Stimulated activated CD4-positive, alpha-beta T cell treated with anti-CD3 and anti-CD28 coated beads, Interleukin-12 subunit alpha, Interleukin-12 subunit beta, amount 100 ng/mL, for 24 hours (primary cell): Measurements from ENCODE around the gene MRPL22.
"Not testable (repeated sequence)": the region's sequence is repeated elsewhere in the genome, so short reads cannot be mapped to it uniquely, and the experiment has no call there.

ENCODE experiments used
- DNase-seq, 2 experiments: peaks; one replicate each; pipeline ENCODE4 v3.0.0-alpha.2; 2020; ENCODE audit warnings: low read depth in 2 of 2

The MRPL22 gene

DNA sequence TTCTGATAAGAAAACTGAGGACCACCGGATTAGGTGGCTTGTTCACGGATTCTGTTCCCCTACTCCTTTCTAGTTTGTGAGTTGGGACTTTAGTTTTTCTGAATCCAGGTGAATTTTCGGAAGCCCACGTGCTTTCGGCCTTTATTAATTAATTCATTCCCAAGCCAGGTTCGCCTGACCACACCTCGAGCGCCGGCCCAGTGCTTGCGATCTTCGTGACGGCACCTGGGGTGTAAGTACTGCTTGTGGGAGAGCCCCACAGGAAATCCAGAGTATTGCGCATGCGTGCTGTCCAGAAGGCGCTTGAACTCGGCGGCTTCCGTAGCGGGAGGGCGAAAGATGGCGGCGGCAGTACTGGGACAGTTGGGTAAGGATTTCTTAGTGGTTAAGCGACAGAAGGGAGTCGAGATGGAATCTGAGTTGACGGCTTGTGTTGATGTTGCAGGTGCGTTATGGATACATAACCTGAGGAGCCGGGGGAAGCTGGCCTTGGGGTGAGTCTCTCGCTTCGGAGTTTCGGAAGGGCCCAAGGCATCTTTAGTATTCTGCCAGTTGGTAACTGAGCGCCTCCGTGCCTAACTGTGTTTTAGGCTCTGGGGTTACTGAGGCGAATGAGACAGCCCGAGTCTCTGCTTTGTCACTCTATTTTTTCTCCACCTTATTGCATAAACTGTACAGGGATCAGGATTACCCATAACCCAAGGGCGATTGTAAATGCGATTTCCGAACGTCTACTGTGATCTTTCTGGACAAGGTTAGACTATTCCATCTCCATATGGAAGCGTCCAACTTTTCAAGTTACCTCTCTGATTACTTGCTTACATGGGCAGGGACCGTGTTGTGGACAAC, at the start of gene MRPL22:
MRPL22 (plus strand) TSS at position 302 of the 849 bp plus-strand sequence; CDS start at position 340, 38 bp downstream.
- peak; percentile 91 to 94 for DNase-seq

DNA sequence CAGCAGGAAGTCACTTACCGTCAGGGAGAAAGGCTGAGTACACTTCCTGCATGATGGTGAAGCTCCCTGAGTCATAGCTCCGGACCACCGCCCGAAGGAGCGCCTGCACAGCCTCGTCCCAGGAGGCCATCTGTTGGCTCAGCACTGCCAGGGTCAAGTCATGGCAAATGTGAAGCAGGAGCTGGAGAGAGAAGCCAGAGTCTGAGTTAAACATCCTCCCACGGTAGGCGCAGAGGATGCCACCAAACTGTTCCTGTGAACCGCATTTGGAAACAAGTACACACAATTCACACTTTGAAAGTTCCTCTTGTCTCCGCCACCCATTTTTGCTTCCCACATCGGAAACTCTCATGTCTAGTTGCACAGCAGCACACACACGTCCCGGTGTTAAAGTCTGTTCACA, 48.5 kb upstream of the MRPL22 start:
- DNase-seq = no peak

DNA sequence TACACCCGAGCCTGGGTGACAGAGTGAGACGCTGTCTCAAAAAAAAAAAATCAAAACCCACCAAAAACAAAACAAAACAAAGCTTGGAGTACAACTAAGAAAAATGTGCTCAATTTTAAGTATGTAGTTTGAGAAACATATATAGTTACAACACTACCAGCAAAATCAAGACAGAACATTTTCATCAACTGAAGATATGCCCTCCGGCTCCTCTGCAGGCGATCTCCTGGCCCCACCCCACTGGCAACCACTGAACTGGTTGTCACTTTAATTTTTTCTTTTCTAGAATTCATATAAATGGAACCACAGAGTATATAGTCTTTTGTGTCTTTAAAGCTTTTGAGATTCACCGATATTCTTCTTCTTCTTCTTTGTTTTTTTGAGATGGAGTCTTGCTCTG, 47.5 kb upstream of the MRPL22 start:
- DNase-seq = no peak

DNA sequence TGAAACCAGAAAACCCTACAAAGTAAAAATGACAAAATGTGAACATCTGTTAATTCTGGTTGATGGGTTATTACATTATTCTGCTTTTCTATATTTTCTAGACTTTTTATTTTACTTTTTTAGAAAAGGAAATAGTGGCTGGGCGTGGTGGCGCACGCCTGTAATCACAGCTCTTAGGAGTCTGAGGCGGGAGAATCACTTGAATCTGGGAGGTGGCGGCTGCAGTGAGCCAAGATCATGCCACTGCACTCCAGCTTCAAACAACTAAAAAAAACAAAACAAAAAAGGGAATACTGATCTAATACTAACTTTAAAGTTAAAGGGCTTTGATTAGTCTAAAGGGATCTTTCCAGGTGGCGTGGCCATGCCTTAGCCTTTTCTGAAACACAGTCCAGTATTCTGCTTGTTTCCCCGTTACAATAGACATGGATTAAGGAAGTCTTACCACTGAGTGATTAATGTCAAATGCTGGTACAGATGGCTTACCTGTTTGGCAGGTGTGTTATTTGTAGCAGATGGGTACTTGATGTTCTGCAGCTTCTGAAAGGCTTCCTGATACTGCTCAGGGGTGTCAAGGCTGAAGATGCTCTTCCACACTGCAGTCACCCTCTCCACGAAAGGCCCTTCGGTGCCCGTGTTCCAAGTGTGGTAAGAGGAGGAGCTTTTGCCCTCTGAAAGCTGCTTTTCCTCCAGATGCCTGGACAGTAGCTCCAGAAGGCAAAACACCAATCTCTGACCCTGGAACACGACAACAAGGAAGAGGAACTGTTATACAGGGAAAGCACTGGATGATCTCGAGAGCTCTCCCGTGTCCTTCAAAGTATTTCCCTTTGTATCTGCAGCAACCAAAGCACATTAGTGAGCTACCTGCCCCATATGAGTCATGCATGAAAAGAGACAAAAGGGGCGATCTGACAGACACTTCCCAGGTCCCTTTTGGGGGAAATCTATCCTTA, 45.0 kb upstream of the MRPL22 start:
- no peak for DNase-seq

DNA sequence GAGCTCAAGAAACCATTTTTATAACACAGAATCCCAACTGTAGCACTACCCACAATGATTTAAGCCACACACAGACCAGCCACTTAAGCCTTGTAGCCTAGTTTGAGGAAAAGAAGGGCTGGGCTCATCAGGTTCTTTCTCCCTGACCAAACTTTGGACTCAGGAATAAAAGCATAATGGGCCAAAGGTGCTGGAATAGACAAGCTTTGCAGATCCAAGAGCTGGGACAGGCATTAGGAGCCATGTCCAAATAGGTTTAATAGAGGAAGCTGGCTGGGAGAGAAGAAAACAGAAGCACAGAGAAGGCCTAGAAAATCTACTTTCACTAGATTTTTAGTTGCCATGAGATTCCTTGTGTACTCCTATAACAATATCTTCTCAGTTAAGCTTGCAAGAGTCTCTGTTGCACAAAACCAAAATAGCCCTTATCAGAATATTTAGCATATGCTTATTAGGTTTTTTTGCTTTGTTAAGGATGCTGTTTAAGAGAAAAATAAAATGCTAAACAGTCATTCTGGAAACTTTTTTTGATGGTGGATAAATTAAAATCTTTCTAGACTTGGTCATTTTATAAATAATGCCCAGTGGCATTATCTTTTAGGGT, 44.2 kb upstream of the MRPL22 start:
- DNase-seq = no peak

DNA sequence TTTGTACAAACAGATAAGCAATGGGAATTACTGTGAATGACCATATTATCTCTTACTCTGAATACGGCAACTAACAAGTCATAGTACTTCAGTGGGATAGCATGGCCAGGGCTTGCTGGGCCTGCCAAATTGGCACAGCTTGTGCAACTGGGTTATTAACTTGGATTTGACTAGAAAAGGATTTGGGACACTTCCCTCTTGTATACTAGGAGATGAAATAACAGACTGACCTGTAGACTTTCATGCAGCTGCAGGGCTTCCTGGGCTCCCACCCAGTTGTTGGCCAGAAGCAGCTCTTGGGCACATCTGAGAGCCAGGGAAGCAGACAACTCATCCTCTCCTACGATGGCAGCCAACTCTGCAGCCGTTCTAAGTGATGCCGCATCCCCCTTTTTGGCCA, 42.7 kb upstream of the MRPL22 start:
- no peak for DNase-seq

DNA sequence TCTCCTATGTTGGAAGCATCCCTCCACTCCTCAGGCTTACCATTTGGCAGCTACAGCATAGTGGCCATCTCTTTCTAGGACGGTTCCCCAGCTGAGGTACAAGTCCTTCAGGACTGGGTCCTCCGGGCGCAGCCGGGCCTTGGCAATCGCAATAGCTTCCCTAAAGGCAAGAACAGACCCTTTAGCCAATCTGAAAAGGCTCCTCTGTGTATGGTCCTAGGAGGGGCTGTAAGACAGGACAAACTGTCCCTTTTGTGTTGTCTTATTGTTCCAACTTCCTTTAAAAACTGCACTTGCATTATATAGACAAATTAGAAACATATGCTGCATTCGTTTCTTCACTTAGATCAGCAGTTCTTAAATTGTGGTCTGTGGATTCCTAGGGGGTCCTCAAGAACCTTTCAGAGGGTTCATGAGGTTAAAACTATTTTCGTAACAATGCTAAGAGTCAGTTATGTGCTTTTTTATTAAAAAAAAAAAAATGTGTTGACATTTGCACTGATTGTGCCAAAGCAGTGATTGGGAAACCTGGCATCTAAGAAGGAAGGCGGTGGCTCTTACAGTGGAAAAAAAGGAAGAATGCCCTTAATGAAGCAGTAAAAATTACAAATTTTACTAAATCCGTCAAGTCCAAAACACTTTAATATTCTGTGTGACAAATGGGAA, 41.6 kb upstream of the MRPL22 start:
- DNase-seq = no peak

DNA sequence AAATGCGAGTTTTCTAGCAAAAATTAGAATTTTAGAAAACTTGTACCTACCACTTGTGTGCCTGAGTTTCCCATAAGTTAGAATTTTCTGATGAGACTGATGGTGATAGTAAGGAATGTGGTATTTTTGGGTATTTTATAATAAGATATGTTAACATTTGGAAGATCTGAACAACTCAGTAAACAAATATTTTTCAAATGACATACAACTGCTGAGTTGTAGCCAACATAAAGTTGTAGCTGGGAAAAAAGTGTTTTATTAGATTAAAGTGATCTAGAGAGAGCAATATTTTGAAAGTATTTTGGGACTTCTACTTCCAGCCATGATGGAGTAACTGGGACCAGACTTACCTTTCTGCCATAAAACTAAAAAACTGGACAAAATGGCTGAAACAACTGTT, 40.8 kb upstream of the MRPL22 start:
- DNase-seq = no peak

DNA sequence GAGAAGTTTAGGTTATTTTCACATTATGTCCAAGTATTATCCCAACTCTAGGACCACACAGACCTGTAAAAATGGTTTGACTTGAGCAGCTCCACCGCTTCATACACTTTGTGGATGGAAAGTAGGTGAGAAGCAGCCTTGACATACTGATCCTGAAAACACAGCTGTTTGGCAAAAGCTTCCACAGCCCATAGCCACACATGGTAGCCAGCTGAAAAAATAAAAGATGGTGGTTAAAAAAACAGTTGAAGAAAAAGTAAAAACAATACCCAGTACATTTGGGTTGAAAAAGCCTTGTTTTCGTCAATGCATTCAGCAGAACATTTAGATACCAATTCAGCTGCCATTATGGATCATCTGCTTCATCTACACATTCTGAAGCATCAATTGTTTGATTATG, 39.6 kb upstream of the MRPL22 start:
- no peak for DNase-seq

DNA sequence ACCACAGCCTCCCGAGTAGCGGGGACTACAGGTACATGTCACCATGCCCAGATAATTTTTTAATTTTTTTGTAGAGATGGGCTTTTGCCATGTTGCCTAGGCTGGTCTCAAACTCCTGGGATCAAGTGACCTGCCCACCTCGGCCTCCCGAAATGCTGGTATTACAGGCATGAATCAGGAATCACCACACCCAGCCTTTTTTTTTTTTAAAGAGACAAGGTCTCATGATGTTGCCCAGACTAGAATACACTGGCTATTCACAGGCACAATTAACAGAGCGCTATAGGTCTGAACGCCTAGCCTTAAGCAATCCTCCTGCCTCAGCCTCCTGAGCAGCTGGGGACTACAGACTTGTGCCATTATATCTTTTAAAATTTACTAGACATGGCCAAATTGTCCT, 39.0 kb upstream of the MRPL22 start:
- no peak for DNase-seq

DNA sequence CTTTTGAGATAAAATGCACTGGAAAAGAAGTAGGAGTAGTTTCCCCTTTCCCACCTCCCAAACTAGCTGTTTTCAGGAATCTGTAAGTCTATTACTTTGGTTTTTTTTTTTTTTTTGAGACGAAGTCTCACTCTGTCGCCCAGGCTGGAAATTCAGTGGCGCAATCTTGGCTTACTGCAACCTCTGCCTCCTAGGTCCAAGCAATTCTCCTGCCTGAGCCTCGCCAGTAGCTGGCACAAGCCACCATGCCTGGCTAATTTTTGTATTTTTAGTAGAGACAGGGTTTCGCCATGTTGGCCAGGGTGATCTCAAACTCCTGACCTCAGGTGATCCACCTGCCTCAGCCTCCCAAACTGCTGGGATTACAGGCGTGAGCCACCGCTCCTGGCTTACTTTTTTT, 35.3 kb upstream of the MRPL22 start:
- DNase-seq = not testable (repeated sequence)

DNA sequence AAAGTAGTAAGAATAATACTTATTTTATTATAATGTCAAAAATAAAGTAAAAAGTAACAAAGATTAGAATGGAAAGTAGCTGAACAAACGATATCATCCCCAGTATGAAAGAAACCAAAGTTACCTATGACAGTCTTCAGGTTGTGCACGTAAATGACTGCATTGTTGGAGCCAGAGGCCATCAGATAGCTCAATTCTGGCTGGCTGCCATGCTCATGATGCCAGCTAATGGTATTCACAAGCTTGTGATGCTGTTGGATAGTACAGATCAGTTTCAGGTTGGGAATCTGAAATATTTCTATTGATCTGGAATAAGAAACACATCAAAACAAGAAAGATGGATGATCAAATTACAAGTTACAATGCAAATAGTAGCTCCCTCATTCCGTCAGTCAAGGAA, 24.0 kb upstream of the MRPL22 start:
- no peak for DNase-seq

DNA sequence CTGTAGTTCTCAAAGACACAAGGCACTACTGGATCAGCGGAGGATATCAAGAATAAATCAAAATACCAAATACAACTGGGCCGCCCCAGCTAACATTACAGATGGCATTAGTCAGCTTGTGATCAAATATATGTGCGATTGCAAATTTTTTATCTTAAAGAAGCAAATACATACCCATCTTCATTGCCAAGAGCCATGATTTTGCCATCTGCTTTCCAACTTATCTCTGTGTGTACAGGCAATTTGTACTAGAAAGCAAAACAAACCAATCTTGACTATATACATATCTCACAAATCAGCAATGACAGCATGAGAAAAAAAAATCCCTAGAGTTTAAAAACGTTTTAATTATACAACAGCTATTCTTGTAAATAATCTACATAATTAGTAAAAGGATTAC, 23.1 kb upstream of the MRPL22 start:
- DNase-seq = no peak

DNA sequence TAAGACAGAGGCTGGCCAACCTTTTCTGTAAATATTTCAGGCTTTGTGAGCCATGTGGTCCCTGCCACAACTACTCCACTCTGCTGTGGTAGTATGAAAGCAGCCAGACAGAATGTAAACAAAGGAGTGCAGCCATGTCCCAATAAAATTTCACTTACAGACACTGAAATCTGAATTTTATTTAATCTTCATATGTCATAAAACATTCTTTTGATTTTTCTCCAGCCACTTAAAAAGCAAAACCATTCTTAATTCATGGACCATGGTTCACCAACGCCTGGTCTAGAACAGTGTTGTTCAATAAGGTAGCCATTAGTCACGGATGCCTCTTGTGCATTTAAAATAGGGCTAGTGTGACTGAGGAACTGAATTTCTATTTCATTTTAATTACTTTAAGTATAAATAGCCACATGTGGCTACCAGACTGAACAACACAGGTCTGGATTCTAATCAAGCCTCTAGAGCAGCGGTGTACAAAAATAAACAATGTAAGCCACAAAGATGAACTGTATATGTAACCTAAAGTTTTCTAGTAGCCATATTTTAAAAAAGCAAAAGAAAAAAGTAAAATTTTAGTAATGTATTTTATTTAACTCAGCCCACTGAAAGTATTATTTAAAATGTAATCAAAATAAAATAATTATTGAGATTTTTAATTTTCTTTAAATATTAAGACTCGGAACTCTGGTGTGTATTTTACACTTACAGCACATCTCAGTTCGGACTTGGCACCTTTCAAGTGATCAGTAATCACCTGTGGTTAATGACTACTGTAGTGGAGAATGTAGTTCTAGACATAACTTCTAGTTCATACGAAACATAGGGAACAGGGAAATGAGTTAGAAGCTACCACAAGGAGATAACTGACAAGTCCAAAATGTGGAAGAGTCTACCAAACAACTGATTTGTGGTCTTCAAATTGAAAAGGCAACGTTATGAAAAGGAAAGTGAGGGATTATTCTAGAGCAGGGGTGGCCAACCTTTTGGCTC, 17.1 kb upstream of the MRPL22 start:
- no peak for DNase-seq

DNA sequence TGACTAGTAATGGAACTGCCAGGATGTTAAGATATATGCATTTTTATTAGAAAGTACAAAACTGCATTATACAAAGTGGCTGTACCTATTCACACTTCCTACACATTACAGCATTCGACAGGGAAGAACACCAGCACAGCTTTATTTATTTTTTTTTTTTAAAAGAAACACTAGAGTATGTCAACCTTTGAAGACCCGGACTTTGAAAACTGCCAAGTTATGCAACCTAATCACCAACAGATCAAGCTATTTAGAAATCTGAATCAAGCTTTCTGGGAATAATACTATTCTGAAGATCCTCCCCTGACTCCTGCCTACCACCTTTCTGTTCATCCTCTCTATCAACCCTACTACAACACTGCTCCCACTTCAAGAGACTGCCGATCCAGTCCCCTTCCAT, 7.3 kb upstream of the MRPL22 start:
- DNase-seq = no peak

DNA sequence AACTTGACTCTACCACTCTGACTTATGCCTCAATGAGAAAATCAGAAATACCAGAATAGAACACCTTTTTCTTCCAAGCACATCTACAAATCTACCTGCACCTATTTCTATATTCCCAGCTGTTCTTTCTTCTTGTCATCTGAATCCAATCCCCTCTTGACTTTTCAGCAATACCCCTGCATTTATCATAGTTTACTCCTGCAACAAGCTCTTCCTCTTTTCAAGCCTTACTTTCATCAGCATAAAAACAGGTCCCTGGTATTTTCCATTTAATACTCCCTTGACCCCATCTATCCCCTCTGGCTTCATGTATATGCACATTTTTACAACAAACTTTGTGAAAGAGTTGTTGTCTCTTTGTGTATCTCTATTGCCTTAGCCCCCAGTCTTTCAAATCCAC, 6.0 kb upstream of the MRPL22 start:
- DNase-seq = no peak

DNA sequence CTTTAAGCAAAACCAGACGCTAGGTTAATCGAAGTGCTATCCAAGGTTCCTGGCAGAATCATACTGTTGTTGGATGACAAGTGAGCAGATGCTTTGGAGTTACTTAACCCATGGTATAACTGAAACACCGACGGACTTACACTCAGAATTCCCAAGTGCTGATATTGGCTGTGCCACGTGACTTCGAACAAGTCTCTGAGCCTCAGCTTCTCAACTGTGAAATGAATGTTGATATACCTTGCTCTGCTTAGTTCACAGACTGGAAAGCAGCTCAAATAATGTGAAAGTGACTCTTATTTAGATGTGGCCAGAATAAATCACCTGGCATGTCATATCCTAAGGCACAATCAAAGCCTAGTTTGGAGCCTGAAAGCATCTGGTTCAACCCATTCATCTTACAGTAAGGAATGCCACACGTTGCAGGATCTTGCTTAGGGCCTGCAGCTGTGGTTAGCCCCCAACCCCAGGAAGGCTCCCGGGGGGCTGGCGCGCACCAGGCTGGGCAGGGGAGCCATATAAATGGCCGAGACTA, 3.6 kb upstream of the MRPL22 start:
- no peak for DNase-seq

DNA sequence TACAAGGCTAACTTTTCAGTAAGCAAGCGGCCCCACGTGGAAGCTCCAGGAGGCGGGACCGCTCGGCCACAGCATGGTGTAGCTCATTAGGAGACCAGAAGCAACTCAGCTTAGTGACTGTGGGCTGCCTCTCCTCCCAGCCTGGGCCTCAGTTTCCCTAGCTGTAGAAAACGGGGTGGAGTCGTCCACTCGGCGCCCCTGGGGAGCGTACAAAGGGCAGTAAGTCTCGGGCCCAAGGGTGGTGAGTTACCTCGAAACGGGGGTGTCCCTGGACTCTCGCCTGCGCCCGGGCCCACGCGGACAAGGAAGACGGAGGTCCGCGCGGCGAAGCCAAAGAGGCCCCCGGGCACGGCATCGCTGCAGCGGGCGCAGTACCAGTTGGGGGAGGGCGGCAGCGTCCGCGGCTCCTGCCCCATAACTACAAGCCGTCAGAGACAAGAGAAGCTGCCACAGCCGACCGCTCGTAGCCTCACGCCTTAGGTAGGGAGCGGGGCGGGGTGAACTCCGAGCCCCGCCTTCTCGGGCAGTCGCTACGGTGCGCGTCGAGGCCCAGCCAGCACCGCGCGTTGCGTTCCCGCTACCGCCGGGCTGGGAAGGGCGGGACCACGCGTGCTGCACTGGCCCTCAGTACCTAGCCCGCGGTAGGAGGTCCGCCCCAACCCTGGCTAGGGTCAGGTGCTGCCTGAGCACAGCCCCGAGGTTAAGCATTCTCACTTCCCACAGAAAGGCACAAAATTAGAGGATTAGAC, 3.0 kb upstream of the MRPL22 start, which contains the start of gene GEMIN5:
GEMIN5 (minus strand) TSS at position 494 of the 749 bp plus-strand sequence; CDS start at position 416, 78 bp downstream.
- peak; percentile 63 to 77 for DNase-seq

DNA sequence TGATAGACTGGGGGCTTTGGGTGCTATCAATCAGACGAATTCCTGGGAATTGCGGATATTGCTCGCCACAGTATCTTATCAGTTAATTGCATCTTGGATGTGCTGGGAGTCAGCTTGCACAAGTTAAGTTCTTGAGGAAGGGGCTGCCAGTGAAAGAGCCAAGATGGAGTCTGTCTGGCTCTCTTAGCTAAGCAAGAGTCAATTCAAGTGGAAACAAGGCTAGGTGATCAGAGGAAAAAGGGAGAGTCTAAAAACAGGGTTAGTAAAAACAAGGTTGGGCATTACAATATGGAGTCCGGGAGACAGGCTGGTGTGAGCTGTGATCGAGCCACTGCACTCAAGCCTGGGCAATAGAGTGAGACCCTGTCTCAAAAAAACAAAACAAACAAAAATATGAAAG, 1.5 kb upstream of the MRPL22 start:
- DNase-seq = not testable (repeated sequence)
